ENCODE data around the gene TPST2.

GRCh38 chr22:26529345-26529744, 60.6 kb downstream of the TPST2 start:
- no peak for TF ChIP-seq SUZ12 (IDR thresholded peaks at IDR 0.05; ENCODE audit: extremely low read depth, insufficient read depth, insufficient read length)
- TF ChIP-seq ZNF274 (IDR thresholded peaks at IDR 0.05; ENCODE audit: low read depth, low read length), result no peak
- no peak for TF ChIP-seq YY1 (IDR thresholded peaks at IDR 0.05; ENCODE audit: insufficient read depth, insufficient read length)
